Measurements from ENCODE around the gene TET2. TPM values are rescaled to one million over a fixed set of nuclear protein-coding genes. Genes with fewer than 3 reads are reported as not detected.

The TET2 gene
- total RNA-seq, 1 donor from 2014 or later, result 51.2 TPM

GRCh38 chr4:105112274-105112673 is 34.4 kb upstream of the TET2 start:
- ChIA-PET CTCF (no interaction called here), POLR2A (no interaction called here)
- Mint-ChIP-seq H3K36me3 (ENCODE audit: low read depth) (no peaks in the 10 kb centered on the region), H3K4me1 (peaks cover 3% of the 10 kb centered on the region), H3K27me3 (peaks cover 10% of the 10 kb centered on the region), H3K9me3 (no peaks in the 10 kb centered on the region), H3K4me3 (no peak overlapping the region), H3K27ac (no peak overlapping the region)
- no peak for TF ChIP-seq CTCF (IDR thresholded peaks at IDR 0.05)
- intact Hi-C loops (cut with micrococcal nuclease), result no loop called here
- DNase-seq (no peak), ATAC-seq (ENCODE audit: low read depth) (no peak)

- H3K27me3 Mint-ChIP-seq, result peaks cover 9% of the 10 kb centered on the region
- no peak for TF ChIP-seq CTCF (IDR thresholded peaks at IDR 0.05)
- POLR2A ChIA-PET, result interaction anchor here (1.0 kb wide), 1 partner anchor 53 kb away, joined by 3 read pairs; no protein-coding TSS in a partner anchor
- intact Hi-C loops (cut with micrococcal nuclease), result no loop called here
- H3K36me3 Mint-ChIP-seq (ENCODE audit: low read depth), result no peaks in the 10 kb centered on the region
- H3K4me3 Mint-ChIP-seq, result no peak overlapping the region
- ATAC-seq (ENCODE audit: low read depth) (no peak), DNase-seq (no peak)
- no peak overlapping the region for H3K27ac Mint-ChIP-seq
- no peaks in the 10 kb centered on the region for H3K9me3 Mint-ChIP-seq
- CTCF ChIA-PET, result no interaction called here
- H3K4me1 Mint-ChIP-seq, result peaks cover 3% of the 10 kb centered on the region
These were observed 32.9 kb upstream of the TET2 start for GRCh38 chr4:105113800-105114199.

GRCh38 chr4:105116616-105117319 is 29.9 kb upstream of the TET2 start:
- ATAC-seq (ENCODE audit: low read depth), result no peak
- CTCF ChIA-PET, result no interaction called here
- Mint-ChIP-seq H3K36me3 (ENCODE audit: low read depth) (no peaks in the 10 kb centered on the region), H3K9me3 (no peaks in the 10 kb centered on the region), H3K27me3 (peaks cover 5% of the 10 kb centered on the region), H3K4me3 (no peak overlapping the region), H3K4me1 (peaks cover 3% of the 10 kb centered on the region), H3K27ac (no peak overlapping the region)
- TF ChIP-seq CTCF (IDR thresholded peaks at IDR 0.05), result no peak
- DNase-seq, result no peak
- POLR2A ChIA-PET, result no interaction called here
- intact Hi-C loops (cut with micrococcal nuclease), result no loop called here

GRCh38 chr4:105119356-105119755 is 27.3 kb upstream of the TET2 start:
- Mint-ChIP-seq H3K4me1 (no peaks in the 10 kb centered on the region), H3K27ac (no peak overlapping the region), H3K9me3 (no peaks in the 10 kb centered on the region), H3K4me3 (no peak overlapping the region), H3K36me3 (ENCODE audit: low read depth) (no peaks in the 10 kb centered on the region), H3K27me3 (peaks cover 4% of the 10 kb centered on the region)
- POLR2A ChIA-PET, result interaction anchor here (0.6 kb wide), 1 partner anchor 1170 kb away, joined by 3 read pairs; no protein-coding TSS in a partner anchor
- intact Hi-C loops (cut with micrococcal nuclease), result no loop called here
- CTCF ChIA-PET, result no interaction called here
- ATAC-seq (ENCODE audit: low read depth) (no peak), DNase-seq (no peak)
- no peak for TF ChIP-seq CTCF (IDR thresholded peaks at IDR 0.05)

- ATAC-seq (ENCODE audit: low read depth), result no peak
- DNase-seq, result no peak
- TF ChIP-seq CTCF (IDR thresholded peaks at IDR 0.05), result no peak
- no peaks in the 10 kb centered on the region for H3K4me1 Mint-ChIP-seq
- H3K4me3 Mint-ChIP-seq, result no peak overlapping the region
- intact Hi-C loops (cut with micrococcal nuclease), result loop anchor here (5.0 kb wide), 1 partner anchor 428 kb away; no protein-coding TSS in a partner anchor
- POLR2A ChIA-PET, result no interaction called here
- no peak overlapping the region for H3K27ac Mint-ChIP-seq
- CTCF ChIA-PET, result interaction anchor here (1.8 kb wide), 1 partner anchor 20 kb away, joined by 6 read pairs; no protein-coding TSS in a partner anchor
- H3K36me3 Mint-ChIP-seq (ENCODE audit: low read depth), result no peaks in the 10 kb centered on the region
- H3K27me3 Mint-ChIP-seq, result no peaks in the 10 kb centered on the region
- H3K9me3 Mint-ChIP-seq, result no peaks in the 10 kb centered on the region
These were observed 26.1 kb upstream of the TET2 start for GRCh38 chr4:105120626-105121025.

Measured in activated B cell treated with CpG ODN at 0.5 μM for 24 hours (primary cell).